ENCODE results near the gene TMEM201.
A peak's percentile ranks its signal among the peaks of the same experiment; 100 is the strongest.

TMEM201 gene

GRCh38 chr1:9600861-9601834, 12.4 kb downstream of the TMEM201 start:
- no peak for DNase-seq

- no peak for DNase-seq
Measured at GRCh38 chr1:9601942-9602793, 13.5 kb downstream of the TMEM201 start.

- DNase-seq, result no peak
Measured at GRCh38 chr1:9602794-9603167, 14.1 kb downstream of the TMEM201 start.

- no peak for DNase-seq
Measured at GRCh38 chr1:9603307-9603706, 14.6 kb downstream of the TMEM201 start.

- DNase-seq, result no peak
Measured at GRCh38 chr1:9603766-9604753, 15.3 kb downstream of the TMEM201 start.

- DNase-seq, result no peak
Measured at GRCh38 chr1:9604836-9605235, 16.1 kb downstream of the TMEM201 start.

- DNase-seq, result no peak
Measured at GRCh38 chr1:9605946-9606455, 17.3 kb downstream of the TMEM201 start.

- DNase-seq, result no peak
Measured at GRCh38 chr1:9606458-9606857, 17.7 kb downstream of the TMEM201 start.

GRCh38 chr1:9606948-9607347, 18.2 kb downstream of the TMEM201 start:
- DNase-seq, result no peak

- no peak for DNase-seq
Measured at GRCh38 chr1:9607352-9607751, 18.6 kb downstream of the TMEM201 start.

GRCh38 chr1:9609998-9610397, 21.3 kb downstream of the TMEM201 start:
- DNase-seq, result no peak

GRCh38 chr1:9610548-9610947, 21.8 kb downstream of the TMEM201 start:
- no peak for DNase-seq

- DNase-seq, result no peak
Measured at GRCh38 chr1:9611716-9612115, 23.0 kb downstream of the TMEM201 start.

GRCh38 chr1:9612162-9612845, 23.6 kb downstream of the TMEM201 start:
- DNase-seq, result no peak

- no peak for DNase-seq
Measured at GRCh38 chr1:9612871-9613624, 24.3 kb downstream of the TMEM201 start.

GRCh38 chr1:9613625-9614299, 25.1 kb downstream of the TMEM201 start:
- no peak for DNase-seq

- DNase-seq, result peak; percentile 61 to 63
Measured at GRCh38 chr1:9615316-9616063, 26.8 kb downstream of the TMEM201 start.

- no peak for DNase-seq
Measured at GRCh38 chr1:9618909-9619679, 30.4 kb downstream of the TMEM201 start.

- DNase-seq, result no peak
Measured at GRCh38 chr1:9621032-9621431, 32.3 kb downstream of the TMEM201 start.

Data from stimulated activated CD4-positive, alpha-beta T cell treated with anti-CD3 and anti-CD28 coated beads, Interleukin-2, amount 100 ng/mL, for 24 hours (primary cell).